Lower lobe of right lung (tissue), 2 donors: ENCODE results near the gene CEP104. TPM values are rescaled to one million over a fixed set of nuclear protein-coding genes. Genes with fewer than 3 reads are reported as not detected.

Experiments used
- ATAC-seq, 2 donors: fragments of 200-7000 bp; cut with Tn5 transposase; one replicate each; pipeline ENCODE4 v1.9.1; 2020 to 2022; ENCODE audit warnings: mild to moderate bottlenecking in 2 of 2, moderate library complexity in 2 of 2
- DNase-seq: peaks from one replicate; pipeline ENCODE4 v3.0.0-alpha.2; 2020
- H3K27ac ChIP-seq: fragments of 200-600 bp; one replicate; pipeline ENCODE4 v1.8.0; 2022
- H3K27me3 ChIP-seq: fragments of 200-600 bp; one replicate; pipeline ENCODE4 v1.8.0; 2022; ENCODE audit warnings: low read depth
- H3K36me3 ChIP-seq: fragments of 200-600 bp; one replicate; pipeline ENCODE4 v1.8.0; 2022; ENCODE audit warnings: mild to moderate bottlenecking
- H3K4me1 ChIP-seq: fragments of 200-600 bp; one replicate; pipeline ENCODE4 v1.8.0; 2022
- H3K4me3 ChIP-seq: fragments of 200-600 bp; one replicate; pipeline ENCODE4 v1.8.0; 2022; ENCODE audit warnings: mild to moderate bottlenecking
- H3K9me3 ChIP-seq: fragments of 200-600 bp; one replicate; pipeline ENCODE4 v1.8.0; 2022
- CTCF ChIP-seq: fragments of 200-600 bp; IDR thresholded peaks from one replicate; pipeline ENCODE4 v1.8.0; 2022; ENCODE audit warnings: antibody characterized with exemption, mild to moderate bottlenecking
- intact Hi-C: fragments of 100-400 bp; cut with DNase I; formaldehyde crosslinking; loops from one replicate; pipeline ENCODE4 v1.11.0; 2022
- total RNA-seq: library from RNA; stranded (reverse); fragmentation: NEBNext Ultra II Directional; extraction: Animal tissue kit (Norgen Biotek cat#: 25700); gene quantifications from one replicate; pipeline ENCODE4 v1.2.1, GENCODE V29; 2021
- donor health status: DM: no; HTN: yes; CAD: no; lungs with severe emphysema.

CEP104 gene
- total RNA-seq, 1 donor from 2014 or later = 53.9 TPM

DNA sequence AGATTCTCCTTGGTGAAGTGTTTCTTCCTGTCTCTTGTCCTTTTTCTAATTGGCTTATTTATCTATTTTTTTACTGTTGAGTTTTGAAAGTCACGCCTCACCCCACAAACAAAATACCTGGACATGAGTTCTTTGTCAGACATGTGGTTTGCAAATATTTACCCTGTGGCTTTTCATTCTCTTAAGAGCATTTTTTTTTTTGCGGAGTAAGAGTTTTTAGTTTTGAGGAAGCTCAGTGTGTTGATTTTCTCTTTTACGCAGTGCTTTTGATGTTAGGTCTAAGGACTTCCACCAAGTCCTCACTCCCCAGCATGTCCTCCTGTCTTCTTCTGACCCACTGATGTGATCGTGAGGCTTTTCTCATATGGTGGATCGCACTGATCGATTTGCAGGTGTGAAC, 7.9 kb upstream of the CEP104 start:
- intact Hi-C loops = no loop called here
- no peaks in the 10 kb centered on the region for H3K27me3 ChIP-seq
- no peak overlapping the region for H3K27ac ChIP-seq
- H3K36me3 ChIP-seq = peaks cover 33% of the 10 kb centered on the region
- no peak overlapping the region for H3K4me3 ChIP-seq
- TF ChIP-seq CTCF = no peak
- no peaks in the 10 kb centered on the region for H3K4me1 ChIP-seq
- DNase-seq = no peak
- no peak for ATAC-seq
- no peaks in the 10 kb centered on the region for H3K9me3 ChIP-seq

- peak; percentile 20 for DNase-seq
- peaks cover 4% of the 10 kb centered on the region for H3K4me1 ChIP-seq
- no peaks in the 10 kb centered on the region for H3K9me3 ChIP-seq
- H3K27ac ChIP-seq = no peak overlapping the region
- intact Hi-C loops = no loop called here
- no peak for ATAC-seq
- no peak for TF ChIP-seq CTCF
- no peaks in the 10 kb centered on the region for H3K27me3 ChIP-seq
- peaks cover 21% of the 10 kb centered on the region for H3K36me3 ChIP-seq
- H3K4me3 ChIP-seq = no peak overlapping the region
Measured at GRCh38 chr1:3863231-3863935, 6.4 kb upstream of the CEP104 start.

- peak; percentile 51 for DNase-seq
- intact Hi-C loops = no loop called here
- Histone ChIP-seq H3K9me3 (no peaks in the 10 kb centered on the region), H3K4me1 (peaks cover 24% of the 10 kb centered on the region), H3K36me3 (no peaks in the 10 kb centered on the region), H3K27ac (no peak overlapping the region), H3K4me3 (peak overlapping the region; percentile 95), H3K27me3 (no peaks in the 10 kb centered on the region)
- no peak for ATAC-seq
- TF ChIP-seq CTCF = no peak
Measured at GRCh38 chr1:3858231-3858981, 1.4 kb upstream of the CEP104 start.

- Histone ChIP-seq H3K27me3 (no peaks in the 10 kb centered on the region), H3K4me3 (peak overlapping the region; percentile 95), H3K36me3 (no peaks in the 10 kb centered on the region), H3K4me1 (peaks cover 24% of the 10 kb centered on the region), H3K27ac (peak overlapping the region; percentile 85), H3K9me3 (no peaks in the 10 kb centered on the region)
- intact Hi-C loops = no loop called here
- DNase-seq (no peak), ATAC-seq (peak; percentile 2 to 16)
- no peak for TF ChIP-seq CTCF
Measured at GRCh38 chr1:3857791-3858129, 749 bp upstream of the CEP104 start.

- Histone ChIP-seq H3K36me3 (peaks cover 42% of the 10 kb centered on the region), H3K4me1 (peaks cover 15% of the 10 kb centered on the region), H3K27me3 (no peaks in the 10 kb centered on the region), H3K27ac (no peak overlapping the region), H3K9me3 (no peaks in the 10 kb centered on the region), H3K4me3 (no peak overlapping the region)
- TF ChIP-seq CTCF = no peak
- no peak for ATAC-seq
- peak; percentile 22 for DNase-seq
- intact Hi-C loops = no loop called here
Measured at GRCh38 chr1:3852711-3853485, 4.1 kb downstream of the CEP104 start.
